Measurements from ENCODE around the gene NELFCD.

NELFCD gene

DNA sequence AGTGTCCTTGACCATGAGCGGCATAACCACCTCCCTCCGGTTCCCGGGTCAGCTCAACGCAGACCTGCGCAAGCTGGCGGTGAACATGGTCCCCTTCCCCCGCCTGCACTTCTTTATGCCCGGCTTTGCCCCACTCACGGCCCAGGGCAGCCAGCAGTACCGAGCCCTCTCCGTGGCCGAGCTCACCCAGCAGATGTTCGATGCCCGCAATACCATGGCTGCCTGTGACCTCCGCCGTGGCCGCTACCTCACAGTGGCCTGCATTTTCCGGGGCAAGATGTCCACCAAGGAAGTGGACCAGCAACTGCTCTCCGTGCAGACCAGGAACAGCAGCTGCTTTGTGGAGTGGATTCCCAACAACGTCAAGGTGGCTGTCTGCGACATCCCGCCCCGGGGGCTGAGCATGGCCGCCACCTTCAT lies 43.1 kb downstream of the NELFCD start:
- in situ Hi-C loops (cut with MboI; ENCODE audit: low pct_unique_long_range_greater_than_20kb, low sequenced_read_pairs, unreplicated experiment) = no loop called here
- TF ChIP-seq, protein P1, sequence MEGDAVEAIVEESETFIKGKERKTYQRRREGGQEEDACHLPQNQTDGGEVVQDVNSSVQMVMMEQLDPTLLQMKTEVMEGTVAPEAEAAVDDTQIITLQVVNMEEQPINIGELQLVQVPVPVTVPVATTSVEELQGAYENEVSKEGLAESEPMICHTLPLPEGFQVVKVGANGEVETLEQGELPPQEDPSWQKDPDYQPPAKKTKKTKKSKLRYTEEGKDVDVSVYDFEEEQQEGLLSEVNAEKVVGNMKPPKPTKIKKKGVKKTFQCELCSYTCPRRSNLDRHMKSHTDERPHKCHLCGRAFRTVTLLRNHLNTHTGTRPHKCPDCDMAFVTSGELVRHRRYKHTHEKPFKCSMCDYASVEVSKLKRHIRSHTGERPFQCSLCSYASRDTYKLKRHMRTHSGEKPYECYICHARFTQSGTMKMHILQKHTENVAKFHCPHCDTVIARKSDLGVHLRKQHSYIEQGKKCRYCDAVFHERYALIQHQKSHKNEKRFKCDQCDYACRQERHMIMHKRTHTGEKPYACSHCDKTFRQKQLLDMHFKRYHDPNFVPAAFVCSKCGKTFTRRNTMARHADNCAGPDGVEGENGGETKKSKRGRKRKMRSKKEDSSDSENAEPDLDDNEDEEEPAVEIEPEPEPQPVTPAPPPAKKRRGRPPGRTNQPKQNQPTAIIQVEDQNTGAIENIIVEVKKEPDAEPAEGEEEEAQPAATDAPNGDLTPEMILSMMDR (IDR thresholded peaks at IDR 0.05; ENCODE audit: extremely low read depth, insufficient read depth, missing control alignments) = no peak

DNA sequence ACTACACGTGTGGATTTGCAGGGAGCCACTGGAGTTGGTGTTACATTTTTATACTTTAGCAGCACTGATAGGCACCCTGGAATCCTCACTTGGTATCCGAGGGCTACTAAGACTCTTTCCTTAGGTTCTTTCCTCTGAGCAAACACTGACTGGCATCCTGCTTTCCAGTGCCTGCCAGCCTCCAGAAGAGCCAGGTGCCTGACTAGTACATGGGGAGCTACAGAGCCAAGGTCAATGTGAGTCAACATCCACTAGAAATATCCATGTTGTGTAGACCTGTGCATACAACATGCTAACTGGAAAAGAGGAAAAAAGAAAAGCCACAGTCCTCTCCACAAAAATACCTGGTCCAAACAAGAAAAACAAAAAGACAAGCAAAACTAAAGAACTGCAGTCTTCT lies 44.0 kb downstream of the NELFCD start:
- DNase-seq (ENCODE audit: low spot score) = no peak
- in situ Hi-C loops (cut with MboI; ENCODE audit: low pct_unique_long_range_greater_than_20kb, low sequenced_read_pairs, unreplicated experiment) = no loop called here
- TF ChIP-seq, protein P1 (IDR thresholded peaks at IDR 0.05; ENCODE audit: extremely low read depth, insufficient read depth, missing control alignments) = no peak

More for the DNA sequence above, 43.1 kb downstream of the NELFCD start:
- no peak for DNase-seq (ENCODE audit: low spot score)

DNA sequence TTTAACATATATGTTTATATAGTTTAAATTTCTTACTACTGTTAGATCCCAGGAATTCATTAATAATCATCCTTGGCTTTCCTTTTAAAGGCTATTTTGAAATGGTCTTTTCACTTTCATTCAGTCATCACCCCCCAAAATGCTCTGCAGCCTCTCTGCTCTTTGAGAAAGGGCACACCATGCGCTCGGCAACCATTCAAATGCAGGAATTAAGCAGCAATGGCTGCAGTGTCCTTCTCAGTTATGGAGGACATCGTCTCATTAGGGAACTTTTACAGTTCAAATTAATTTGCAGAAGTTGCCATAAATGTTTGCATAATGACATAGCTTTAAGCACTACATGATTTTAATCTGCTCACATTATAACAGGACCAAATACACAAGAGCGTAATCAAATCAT lies 44.5 kb downstream of the NELFCD start:
- no peak for DNase-seq (ENCODE audit: low spot score)
- in situ Hi-C loops (cut with MboI; ENCODE audit: low pct_unique_long_range_greater_than_20kb, low sequenced_read_pairs, unreplicated experiment) = no loop called here
- TF ChIP-seq, protein P1 (IDR thresholded peaks at IDR 0.05; ENCODE audit: extremely low read depth, insufficient read depth, missing control alignments) = no peak

DNA sequence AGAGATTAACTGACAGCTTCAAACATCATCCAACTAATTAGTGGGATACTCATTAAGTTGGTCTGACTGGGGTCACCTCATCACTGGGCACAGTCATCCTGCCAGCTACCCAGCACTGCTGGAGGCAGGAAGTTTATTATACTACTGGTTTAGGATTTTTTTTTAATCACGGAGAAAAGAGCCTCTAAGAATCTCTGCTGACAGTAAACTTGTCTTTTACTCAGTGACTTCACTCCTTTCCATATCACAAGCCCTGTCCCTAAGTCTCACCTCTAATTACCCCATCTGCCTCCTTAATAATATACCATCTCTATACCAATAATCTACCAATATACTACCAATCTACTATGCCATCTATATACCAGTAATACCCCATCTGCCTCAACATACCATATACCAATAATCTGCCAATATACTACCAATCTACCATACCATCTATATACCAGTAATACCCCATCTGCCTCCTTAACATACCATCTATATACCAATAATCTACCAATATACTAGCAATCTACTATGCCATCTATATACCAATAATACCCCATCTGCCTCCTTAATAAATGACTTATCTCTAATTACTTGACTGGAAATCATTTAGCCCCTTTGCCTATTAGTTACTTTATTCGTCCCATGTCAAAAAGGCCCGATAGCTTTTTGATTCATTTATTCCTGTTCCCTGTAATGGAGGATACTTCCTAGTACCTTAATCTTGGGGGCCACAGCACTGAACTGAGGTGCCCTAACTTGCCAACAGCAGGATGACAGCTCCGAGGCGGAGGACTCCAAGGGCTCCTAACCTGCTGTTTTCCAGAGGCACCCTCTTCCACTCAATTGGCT lies 46.1 kb downstream of the NELFCD start:
- no peak for DNase-seq (ENCODE audit: low spot score)
- in situ Hi-C loops (cut with MboI; ENCODE audit: low pct_unique_long_range_greater_than_20kb, low sequenced_read_pairs, unreplicated experiment) = no loop called here
- TF ChIP-seq, protein P1 (IDR thresholded peaks at IDR 0.05; ENCODE audit: extremely low read depth, insufficient read depth, missing control alignments) = no peak

DNA sequence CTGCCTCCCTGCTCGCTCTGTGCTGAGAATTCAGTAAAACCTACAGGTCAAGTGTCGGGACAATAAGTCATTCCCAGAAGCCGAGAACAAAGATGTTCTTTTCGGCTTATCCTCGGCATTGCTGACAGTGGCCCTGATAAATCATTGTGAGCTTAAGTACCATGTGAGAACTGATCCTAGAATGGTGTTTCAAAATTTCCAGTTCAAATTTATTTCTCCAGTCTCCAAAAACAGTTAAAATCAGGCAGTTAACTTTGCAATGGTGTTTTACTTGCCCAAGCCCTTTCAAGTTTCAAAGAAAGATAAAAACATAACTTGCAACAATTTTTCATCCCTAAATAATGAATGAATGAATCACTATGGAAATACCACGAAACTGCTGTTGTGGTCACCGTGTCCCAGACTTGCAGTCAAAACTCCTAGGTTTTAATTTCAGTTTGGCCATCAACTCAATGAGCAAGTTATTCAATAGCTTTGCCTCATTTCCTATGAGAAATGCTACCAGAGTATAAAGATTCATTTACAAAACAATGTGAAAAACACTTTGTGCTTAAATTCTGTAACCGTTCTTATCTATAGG lies 46.8 kb downstream of the NELFCD start:
- TF ChIP-seq, protein P1 (IDR thresholded peaks at IDR 0.05; ENCODE audit: extremely low read depth, insufficient read depth, missing control alignments) = no peak
- in situ Hi-C loops (cut with MboI; ENCODE audit: low pct_unique_long_range_greater_than_20kb, low sequenced_read_pairs, unreplicated experiment) = no loop called here

DNA sequence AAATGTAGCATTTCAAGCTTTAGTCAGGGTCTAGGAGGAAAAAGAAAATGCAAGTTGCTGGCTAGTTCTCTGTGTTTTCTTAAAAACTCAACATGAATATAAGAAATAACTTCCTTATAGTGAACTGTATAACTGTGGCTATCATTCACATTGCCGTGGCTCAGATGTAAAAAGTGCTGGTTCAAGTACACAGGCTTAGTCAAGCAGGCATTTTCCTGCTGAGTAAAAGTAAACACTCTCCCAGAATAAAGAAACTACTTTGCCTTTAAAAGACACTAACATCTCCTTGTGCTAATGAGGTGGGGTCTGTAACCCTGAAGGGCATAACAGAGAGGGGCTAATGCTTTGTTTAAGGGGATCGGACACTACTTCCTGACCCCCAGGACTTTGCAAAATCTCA lies 47.8 kb downstream of the NELFCD start:
- TF ChIP-seq, protein P1 (IDR thresholded peaks at IDR 0.05; ENCODE audit: extremely low read depth, insufficient read depth, missing control alignments) = no peak

More for the DNA sequence above, 46.8 kb downstream of the NELFCD start:
- DNase-seq (ENCODE audit: low spot score) = no peak

More for the DNA sequence above, 47.8 kb downstream of the NELFCD start:
- in situ Hi-C loops (cut with MboI; ENCODE audit: low pct_unique_long_range_greater_than_20kb, low sequenced_read_pairs, unreplicated experiment) = no loop called here
- no peak for DNase-seq (ENCODE audit: low spot score)

Data from GM13977 (cell line).